HepG2 (cell line): ENCODE results near the gene DUS3L. TPM values are rescaled to one million over a fixed set of nuclear protein-coding genes. Genes with fewer than 3 reads are reported as not detected.

Experiments used
- ARNTL ChIP-seq: sonication (generic); formaldehyde crosslinking; IDR thresholded peaks from 2 replicates; pipeline ENCODE4 v1.4.0; 2020; ENCODE audit warnings: mild to moderate bottlenecking, missing genetic modification reagents
- CENPT ChIP-seq: sonication (generic); formaldehyde crosslinking; IDR thresholded peaks from 2 replicates; pipeline ENCODE4 v1.8.0; 2022; ENCODE audit warnings: low read depth, mild to moderate bottlenecking, moderate library complexity, missing genetic modification reagents
- DNMT3B ChIP-seq: conservative IDR thresholded peaks from 2 replicates; pipeline ENCODE4 v1.6.1; 2016; ENCODE audit warnings: missing biosample characterization, control low read depth
- ETV6 ChIP-seq: sonication (generic); formaldehyde crosslinking; conservative IDR thresholded peaks from 2 replicates; pipeline ENCODE4 v1.4.0; 2020; ENCODE audit warnings: missing genetic modification reagents
- FOXO1 ChIP-seq: sonication (generic); formaldehyde crosslinking; IDR thresholded peaks from 2 replicates; pipeline ENCODE4 v1.4.0; 2020; ENCODE audit warnings: missing genetic modification reagents
- HCFC1 ChIP-seq: fragments of 150-350 bp; IDR thresholded peaks from 2 replicates; pipeline ENCODE4 v1.6.1; 2014; ENCODE audit warnings: low read depth, low read length
- HDAC1 ChIP-seq: sonication (generic); formaldehyde crosslinking; IDR thresholded peaks from 2 replicates; pipeline ENCODE4 v1.5.1; 2020; ENCODE audit warnings: mild to moderate bottlenecking, missing genetic modification reagents
- HOXA5 ChIP-seq: sonication (generic); formaldehyde crosslinking; IDR thresholded peaks from 2 replicates; pipeline ENCODE4 v1.4.0; 2020; ENCODE audit warnings: missing genetic modification reagents
- MEIS2 ChIP-seq: sonication (generic); formaldehyde crosslinking; IDR thresholded peaks from 2 replicates; pipeline ENCODE4 v1.9.0; 2021; ENCODE audit warnings: mild to moderate bottlenecking, missing genetic modification reagents
- MLLT10 ChIP-seq: sonication (generic); formaldehyde crosslinking; IDR thresholded peaks from 2 replicates; pipeline ENCODE4 v1.4.0; 2020; ENCODE audit warnings: missing genetic modification reagents
- MTF2 ChIP-seq: sonication (generic); formaldehyde crosslinking; IDR thresholded peaks from 2 replicates; pipeline ENCODE4 v1.5.0; 2020; ENCODE audit warnings: missing genetic modification reagents, borderline replicate concordance
- SNRNP70 ChIP-seq: fragments of 200-400 bp; formaldehyde crosslinking; IDR thresholded peaks from 2 replicates; pipeline ENCODE4 v1.6.1; 2017; ENCODE audit warnings: mild to moderate bottlenecking, low read depth, low read length, moderate library complexity
- SOX13 ChIP-seq, 3 experiments: fragments of 450-650 bp in 1 of 3; sonication (generic) in 1 of 3; formaldehyde crosslinking in 1 of 3; IDR thresholded peaks in 2 of 3; conservative IDR thresholded peaks in 1 of 3; 2 replicates each; pipeline versions ENCODE4 v1.5.0 to v1.6.1; 2016 to 2020; ENCODE audit warnings: antibody characterized with exemption in 1 of 3, mild to moderate bottlenecking in 1 of 3, missing compliant biosample characterization in 1 of 3, missing genetic modification reagents in 1 of 3, moderate library complexity in 1 of 3
- TAF1 ChIP-seq: sonication (generic); formaldehyde crosslinking; IDR thresholded peaks from 2 replicates; pipeline ENCODE4 v1.4.0; 2020; ENCODE audit warnings: missing genetic modification reagents
- ZBTB21 ChIP-seq: sonication (generic); formaldehyde crosslinking; IDR thresholded peaks from 2 replicates; pipeline ENCODE4 v1.4.0; 2020; ENCODE audit warnings: missing genetic modification reagents
- ZFP62 ChIP-seq: sonication (generic); formaldehyde crosslinking; IDR thresholded peaks from 2 replicates; pipeline ENCODE4 v1.4.0; 2020; ENCODE audit warnings: missing genetic modification reagents
- ZMYM4 ChIP-seq: sonication (generic); formaldehyde crosslinking; IDR thresholded peaks from 2 replicates; pipeline ENCODE4 v1.8.1; 2023; ENCODE audit warnings: mild to moderate bottlenecking, missing genetic modification reagents
- ZNF224 ChIP-seq: sonication (generic); formaldehyde crosslinking; IDR thresholded peaks from 2 replicates; pipeline ENCODE4 v1.5.0; 2020; ENCODE audit warnings: mild to moderate bottlenecking, missing genetic modification reagents
- ZNF235 ChIP-seq: sonication (generic); formaldehyde crosslinking; IDR thresholded peaks from 2 replicates; pipeline ENCODE4 v1.8.1; 2023; ENCODE audit warnings: mild to moderate bottlenecking, missing genetic modification reagents, borderline replicate concordance
- ZNF33B ChIP-seq: sonication (generic); formaldehyde crosslinking; IDR thresholded peaks from 2 replicates; pipeline ENCODE4 v1.5.1; 2020; ENCODE audit warnings: mild to moderate bottlenecking, missing genetic modification reagents
- ZNF761 ChIP-seq: sonication (generic); formaldehyde crosslinking; conservative IDR thresholded peaks from 2 replicates; pipeline ENCODE4 v1.4.0; 2020; ENCODE audit warnings: mild to moderate bottlenecking, missing genetic modification reagents
- polyA plus RNA-seq, 8 experiments: library from polyadenylated mRNA; depleted of rRNA in 3 of 8; stranded (reverse) in 7 of 8; unstranded in 1 of 8; fragments of >200 nt; fragmentation: Illumina TruSeq in 4 of 8; extraction: Trizol in 4 of 8; gene quantifications; 2 replicates each; pipeline versions ENCODE4 v1.2.1 to v1.2.3, GENCODE V29; 2011 to 2016; ENCODE audit warnings: low read depth in 4 of 8, missing spikeins in 1 of 8, mixed read lengths in 1 of 8; ENCODE audit not compliant: insufficient read depth in 1 of 8
- total RNA-seq, 5 experiments: library from RNA; depleted of rRNA; stranded (reverse); fragments of >200 nt; fragmentation: Illumina TruSeq; extraction: Trizol; gene quantifications; 2 replicates each; pipeline ENCODE4 v1.2.3, GENCODE V29; 2016; ENCODE audit warnings: low read depth in 1 of 5
- TF ChIP-seq, protein P1 (sequence below): sonication (generic); formaldehyde crosslinking; IDR thresholded peaks from 2 replicates; pipeline ENCODE4 v1.5.0; 2020; ENCODE audit warnings: missing genetic modification reagents
- TF ChIP-seq, protein P2 (sequence below): sonication (generic); formaldehyde crosslinking; IDR thresholded peaks from 2 replicates; pipeline ENCODE4 v1.4.0; 2020; ENCODE audit warnings: mild to moderate bottlenecking, missing genetic modification reagents, borderline replicate concordance

DUS3L gene
- total and polyA plus RNA-seq, 2 of the 13 experiments (the other 11 are each of a cell fraction or from before 2014, with no cell fraction given): 13.3 to 25.1 TPM

DNA sequence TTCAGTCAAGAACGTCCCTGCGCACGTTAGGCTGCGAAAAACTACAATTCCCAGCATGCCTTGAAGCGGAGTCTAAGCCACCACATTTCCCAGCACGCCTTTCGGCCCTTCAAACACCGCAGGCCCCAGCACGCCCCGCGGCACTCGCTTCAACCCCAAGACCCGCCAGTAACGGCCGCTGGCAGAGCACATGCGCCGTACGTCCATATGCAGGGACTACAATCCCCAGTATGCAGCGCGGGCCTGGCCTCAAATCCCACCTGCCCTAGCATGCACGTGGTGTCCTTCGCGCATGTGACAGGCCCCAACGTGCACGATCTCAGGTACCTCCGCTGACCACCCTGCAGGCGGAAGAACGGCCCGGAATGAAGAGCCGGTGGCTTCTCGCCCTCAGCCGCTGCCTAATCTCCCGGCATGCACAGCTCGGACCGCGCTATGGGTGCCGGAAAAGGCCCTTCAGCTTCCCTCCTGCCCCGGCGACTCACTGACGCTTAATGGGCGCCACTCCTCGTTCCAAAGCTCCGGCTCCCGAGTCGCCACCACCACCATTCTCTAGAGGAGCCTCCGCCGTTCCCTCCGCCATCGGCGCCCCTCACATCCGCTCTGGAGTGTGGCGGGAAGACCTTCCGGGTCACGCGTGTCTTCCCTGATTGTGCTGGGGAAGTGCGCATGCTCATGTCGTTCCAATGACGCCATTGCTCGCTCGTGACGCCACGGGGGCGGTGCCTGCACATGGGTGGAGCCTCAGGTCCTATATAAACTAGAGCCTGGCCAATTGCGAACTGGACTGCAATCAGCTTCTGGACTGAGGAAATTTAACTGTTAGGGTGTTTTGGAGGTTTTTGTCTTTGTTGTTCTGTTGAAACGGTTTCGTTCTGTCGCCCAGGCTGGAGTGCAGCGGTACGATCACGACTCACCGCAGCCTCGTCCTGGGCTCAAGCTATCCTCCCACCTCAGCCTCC is at the start of gene DUS3L (continued):
- TF ChIP-seq, protein P1, sequence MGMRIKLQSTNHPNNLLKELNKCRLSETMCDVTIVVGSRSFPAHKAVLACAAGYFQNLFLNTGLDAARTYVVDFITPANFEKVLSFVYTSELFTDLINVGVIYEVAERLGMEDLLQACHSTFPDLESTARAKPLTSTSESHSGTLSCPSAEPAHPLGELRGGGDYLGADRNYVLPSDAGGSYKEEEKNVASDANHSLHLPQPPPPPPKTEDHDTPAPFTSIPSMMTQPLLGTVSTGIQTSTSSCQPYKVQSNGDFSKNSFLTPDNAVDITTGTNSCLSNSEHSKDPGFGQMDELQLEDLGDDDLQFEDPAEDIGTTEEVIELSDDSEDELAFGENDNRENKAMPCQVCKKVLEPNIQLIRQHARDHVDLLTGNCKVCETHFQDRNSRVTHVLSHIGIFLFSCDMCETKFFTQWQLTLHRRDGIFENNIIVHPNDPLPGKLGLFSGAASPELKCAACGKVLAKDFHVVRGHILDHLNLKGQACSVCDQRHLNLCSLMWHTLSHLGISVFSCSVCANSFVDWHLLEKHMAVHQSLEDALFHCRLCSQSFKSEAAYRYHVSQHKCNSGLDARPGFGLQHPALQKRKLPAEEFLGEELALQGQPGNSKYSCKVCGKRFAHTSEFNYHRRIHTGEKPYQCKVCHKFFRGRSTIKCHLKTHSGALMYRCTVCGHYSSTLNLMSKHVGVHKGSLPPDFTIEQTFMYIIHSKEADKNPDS (CRISPR knock-in tag): 0 out of 2 replicates have a peak, but pooled peaks have one; percentile 51
- 0 out of 2 replicates have a peak, but pooled peaks have one; percentile 7 for TF ChIP-seq HOXA5 (CRISPR knock-in tag)
- TF ChIP-seq ZNF235: 0 out of 2 replicates have a peak, but pooled peaks have one; percentile 52
- TF ChIP-seq CENPT (CRISPR knock-in tag): no peak
- 0 out of 2 replicates have a peak, but pooled peaks have one; percentile 51 for TF ChIP-seq MTF2
- peak; percentile 96 for TF ChIP-seq HDAC1 (CRISPR knock-in tag)
- TF ChIP-seq ZMYM4 (CRISPR knock-in tag): peak; percentile 87
- peak; percentile 96 for TF ChIP-seq ARNTL (CRISPR knock-in tag)
- no peak for TF ChIP-seq SOX13 (IDR thresholded peaks at IDR 0.05)
- peak in 1 of 2 experiments; percentile 22; a peak in 2 of 4 replicates for TF ChIP-seq SOX13 (CRISPR knock-in tag; conservative IDR thresholded peaks at IDR 0.05 in 1 of 2, IDR thresholded peaks at IDR 0.05 in 1 of 2)
- TF ChIP-seq SNRNP70: no peak
- TF ChIP-seq FOXO1: peak; percentile 17; the same call in 1 of the 2 replicates
- peak; percentile 99 for TF ChIP-seq ZBTB21 (CRISPR knock-in tag)
- peak; percentile 53; the same call in 1 of the 2 replicates for TF ChIP-seq ZNF33B (CRISPR knock-in tag)
- no peak; the same call in 1 of the 2 replicates for TF ChIP-seq DNMT3B (CRISPR knock-in tag)
- TF ChIP-seq HCFC1: peak; percentile 93
- peak; percentile 68 for TF ChIP-seq TAF1
- peak; percentile 62; the same call in 1 of the 2 replicates for TF ChIP-seq ZNF761 (CRISPR knock-in tag)
- TF ChIP-seq ZNF224 (CRISPR knock-in tag): no peak; the same call in 1 of the 2 replicates
- no peak for TF ChIP-seq MEIS2
- TF ChIP-seq ETV6: no peak; the same call in 1 of the 2 replicates
- TF ChIP-seq ZFP62: no peak
- no peak for TF ChIP-seq MLLT10 (CRISPR knock-in tag)
- TF ChIP-seq, protein P2, sequence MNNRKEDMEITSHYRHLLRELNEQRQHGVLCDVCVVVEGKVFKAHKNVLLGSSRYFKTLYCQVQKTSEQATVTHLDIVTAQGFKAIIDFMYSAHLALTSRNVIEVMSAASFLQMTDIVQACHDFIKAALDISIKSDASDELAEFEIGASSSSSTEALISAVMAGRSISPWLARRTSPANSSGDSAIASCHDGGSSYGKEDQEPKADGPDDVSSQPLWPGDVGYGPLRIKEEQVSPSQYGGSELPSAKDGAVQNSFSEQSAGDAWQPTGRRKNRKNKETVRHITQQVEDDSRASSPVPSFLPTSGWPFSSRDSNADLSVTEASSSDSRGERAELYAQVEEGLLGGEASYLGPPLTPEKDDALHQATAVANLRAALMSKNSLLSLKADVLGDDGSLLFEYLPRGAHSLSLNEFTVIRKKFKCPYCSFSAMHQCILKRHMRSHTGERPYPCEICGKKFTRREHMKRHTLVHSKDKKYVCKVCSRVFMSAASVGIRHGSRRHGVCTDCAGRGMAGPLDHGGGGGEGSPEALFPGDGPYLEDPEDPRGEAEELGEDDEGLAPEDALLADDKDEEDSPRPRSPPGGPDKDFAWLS (CRISPR knock-in tag): no peak; the same call in 1 of the 2 replicates
